Esophagus squamous epithelium (tissue), 5 donors: ENCODE results near the gene CD163L1. TPM values are rescaled to one million over a fixed set of nuclear protein-coding genes. Genes with fewer than 3 reads are reported as not detected.

Source experiments
- DNase-seq: peaks from one replicate; lab custom pipeline; 2025; lab: John Stamatoyannopoulos, UW
- H3K27ac ChIP-seq, 4 donors: fragments of 200-600 bp; sonication (generic); one replicate each; pipeline ENCODE4 v1.5.1; 2016 to 2019; ENCODE audit warnings: mild to moderate bottlenecking in 1 of 4
- H3K27me3 ChIP-seq, 4 donors: fragments of 200-600 bp; sonication (generic); 1 replicate in 3 of 4; 2 replicates in 1 of 4; pipeline versions ENCODE4 v1.5.1 to v1.6.0; 2017 to 2021; ENCODE audit warnings: antibody characterized with exemption in 1 of 4
- H3K36me3 ChIP-seq, 3 donors: fragments of 200-600 bp; sonication (generic); one replicate each; pipeline ENCODE4 v1.5.1; 2016 to 2019
- H3K4me1 ChIP-seq, 3 donors: fragments of 200-600 bp; sonication (generic); one replicate each; pipeline ENCODE4 v1.5.1; 2017 to 2019
- H3K4me3 ChIP-seq, 4 donors: fragments of 200-600 bp; sonication (generic); 1 replicate in 3 of 4; 2 replicates in 1 of 4; pipeline ENCODE4 v1.5.1; 2016 to 2019; ENCODE audit warnings: mild to moderate bottlenecking in 2 of 4, moderate library complexity in 1 of 4
- H3K9me3 ChIP-seq, 3 donors: fragments of 200-600 bp; sonication (generic); one replicate each; pipeline ENCODE4 v1.5.1; 2016 to 2019
- CTCF ChIP-seq, 6 experiments: fragments of 450-650 bp in 4 of 6; fragments of 200-600 bp in 2 of 6; sonication (generic) in 2 of 6; IDR thresholded peaks; one replicate each; pipeline ENCODE4 v1.5.1; 2016 to 2019; ENCODE audit warnings: antibody characterized with exemption in 6 of 6, mild to moderate bottlenecking in 4 of 6, moderate library complexity in 4 of 6
- POLR2A ChIP-seq, 4 donors: fragments of 450-650 bp; IDR thresholded peaks; one replicate each; pipeline ENCODE4 v1.6.1; 2017; ENCODE audit warnings: antibody characterized with exemption in 4 of 4, mild to moderate bottlenecking in 4 of 4, moderate library complexity in 3 of 4
- WGBS, 2 donors: methylation state at CpG; one replicate each; pipeline ENCODE4 v1.1.5; 2018; 5-methylcytosine and 5-hydroxymethylcytosine counted together
- intact Hi-C: fragments of 100-400 bp; cut with DNase I; formaldehyde crosslinking; loops from one replicate; pipeline ENCODE4 v1.15.0; 2022
- total RNA-seq, 4 donors: library from RNA; depleted of rRNA; stranded (reverse); fragments of >200 nt; gene quantifications; one replicate each; pipeline ENCODE4 v1.1.0, GENCODE V29; 2016
- donor health status: DM: yes; HTN: yes; CAD: no.

Gene CD163L1
- total RNA-seq, 4 donors from 2014 or later = 0.15 to 2.8 (median 1.1) TPM

GRCh38 chr12:7479771-7480170, 35.8 kb upstream of the CD163L1 start:
- no peak overlapping the region for H3K4me3 ChIP-seq
- H3K27me3 ChIP-seq = no peaks in the 10 kb centered on the region
- H3K27ac ChIP-seq = no peak overlapping the region
- TF ChIP-seq CTCF (IDR thresholded peaks at IDR 0.05) = no peak
- TF ChIP-seq POLR2A (IDR thresholded peaks at IDR 0.05) = no peak
- DNase-seq = no peak
- 15 to 63% methylated on average over 1 of the region's 1 CpG for WGBS, 2 donors
- no peaks in the 10 kb centered on the region for H3K4me1 ChIP-seq
- intact Hi-C loops = no loop called here
- no peaks in the 10 kb centered on the region for H3K9me3 ChIP-seq
- H3K36me3 ChIP-seq = no peaks in the 10 kb centered on the region

- Histone ChIP-seq H3K4me3 (no peak overlapping the region), H3K9me3 (no peaks in the 10 kb centered on the region), H3K27ac (no peak overlapping the region), H3K4me1 (no peaks in the 10 kb centered on the region), H3K36me3 (no peaks in the 10 kb centered on the region), H3K27me3 (no peaks in the 10 kb centered on the region)
- no peak for TF ChIP-seq CTCF (IDR thresholded peaks at IDR 0.05)
- TF ChIP-seq POLR2A (IDR thresholded peaks at IDR 0.05) = no peak
- DNase-seq = no peak
- intact Hi-C loops = no loop called here
- 70 to 94% methylated on average over 2 of the region's 6 CpGs for WGBS, 2 donors
Measured at GRCh38 chr12:7472060-7472459, 28.1 kb upstream of the CD163L1 start.

- Histone ChIP-seq H3K9me3 (no peaks in the 10 kb centered on the region), H3K36me3 (no peaks in the 10 kb centered on the region), H3K27ac (no peak overlapping the region), H3K4me1 (no peaks in the 10 kb centered on the region), H3K4me3 (no peak overlapping the region), H3K27me3 (no peaks in the 10 kb centered on the region)
- intact Hi-C loops = loop anchor here (5.0 kb wide), 1 partner anchor 238 kb away; no protein-coding TSS in a partner anchor
- 37 to 61% methylated on average over 4 to 6 of the region's 7 CpGs for WGBS, 2 donors
- TF ChIP-seq POLR2A (IDR thresholded peaks at IDR 0.05) (no peak), CTCF (IDR thresholded peaks at IDR 0.05) (peak in 5 of 6 experiments; percentile 43 to 76 (median 72))
- DNase-seq = no peak
Measured at GRCh38 chr12:7460375-7461259, 16.7 kb upstream of the CD163L1 start.

GRCh38 chr12:7459973-7460372, 16.0 kb upstream of the CD163L1 start:
- H3K27me3 ChIP-seq = no peaks in the 10 kb centered on the region
- no peaks in the 10 kb centered on the region for H3K36me3 ChIP-seq
- H3K4me1 ChIP-seq = no peaks in the 10 kb centered on the region
- TF ChIP-seq POLR2A (IDR thresholded peaks at IDR 0.05) (no peak), CTCF (IDR thresholded peaks at IDR 0.05) (no peak)
- H3K27ac ChIP-seq = no peak overlapping the region
- H3K4me3 ChIP-seq = no peak overlapping the region
- H3K9me3 ChIP-seq = no peaks in the 10 kb centered on the region
- DNase-seq = no peak
- intact Hi-C loops = loop anchor here (5.0 kb wide), 1 partner anchor 238 kb away; no protein-coding TSS in a partner anchor
- WGBS, 2 donors = 69 to 88% methylated on average over 3 of the region's 3 CpGs

- Histone ChIP-seq H3K36me3 (no peaks in the 10 kb centered on the region), H3K27ac (no peak overlapping the region), H3K9me3 (no peaks in the 10 kb centered on the region), H3K4me1 (no peaks in the 10 kb centered on the region), H3K4me3 (no peak overlapping the region), H3K27me3 (peaks cover 0 to 11% (median 0%) of the 10 kb centered on the region in 4 donors)
- DNase-seq = no peak
- 44 to 56% methylated on average over 3 of the region's 3 CpGs for WGBS, 2 donors
- TF ChIP-seq CTCF (IDR thresholded peaks at IDR 0.05) = no peak
- intact Hi-C loops = no loop called here
Measured at GRCh38 chr12:7451756-7452155, 7.8 kb upstream of the CD163L1 start.
